Stomach (tissue), 9 donors: Measurements from ENCODE around the gene HCFC1R1. TPM values are rescaled to one million over a fixed set of nuclear protein-coding genes. Genes with fewer than 3 reads are reported as not detected.

ENCODE experiments used
- DNase-seq, 2 donors: peaks; one replicate each; pipeline versions ENCODE4 v3.0.0 to v3.0.0-alpha.2; 2013 to 2019
- H3K27ac ChIP-seq, 5 donors: fragments of 200-600 bp in 4 of 5; sonication (generic) in 4 of 5; one replicate each; pipeline ENCODE4 v1.5.1; 2013 to 2019; ENCODE audit warnings: mild to moderate bottlenecking in 1 of 5, moderate library complexity in 1 of 5
- H3K27me3 ChIP-seq, 3 donors: fragments of 200-600 bp; sonication (generic); one replicate each; pipeline ENCODE4 v1.5.1; 2017 to 2019; ENCODE audit warnings: mixed run types in 1 of 3
- H3K36me3 ChIP-seq, 4 donors: fragments of 200-600 bp; sonication (generic); 1 replicate in 3 of 4; 2 replicates in 1 of 4; pipeline ENCODE4 v1.5.1; 2016 to 2019
- H3K4me1 ChIP-seq, 4 donors: fragments of 200-600 bp; sonication (generic); one replicate each; pipeline ENCODE4 v1.5.1; 2016 to 2019
- H3K4me3 ChIP-seq, 4 donors: fragments of 200-600 bp; sonication (generic) in 3 of 4; one replicate each; pipeline ENCODE4 v1.5.1; 2016 to 2019; ENCODE audit warnings: mild to moderate bottlenecking in 1 of 4
- H3K9me3 ChIP-seq, 4 donors: fragments of 200-600 bp; sonication (generic); one replicate each; pipeline ENCODE4 v1.5.1; 2016 to 2019
- EP300 ChIP-seq: sonication (generic); formaldehyde crosslinking; IDR thresholded peaks from one replicate; pipeline ENCODE4 v1.6.1; 2017; ENCODE audit warnings: antibody characterized with exemption
- POLR2A ChIP-seq, 4 donors: fragments of 450-650 bp; IDR thresholded peaks; one replicate each; pipeline ENCODE4 v1.6.1; 2016; ENCODE audit warnings: antibody characterized with exemption in 4 of 4, control low read depth in 2 of 4, mild to moderate bottlenecking in 1 of 4, moderate library complexity in 1 of 4
- POLR2AphosphoS5 ChIP-seq, 3 donors: sonication (generic); formaldehyde crosslinking; IDR thresholded peaks; one replicate each; pipeline ENCODE4 v1.6.1; 2016; ENCODE audit warnings: antibody characterized with exemption in 3 of 3
- WGBS, 5 donors: extraction: QIAGEN DNeasy Blood & Tissue Kit in 3 of 5; methylation state at CpG; one replicate each; pipeline versions ENCODE4 v1.1.5 to v1.1.7; 2013 to 2018; 5-methylcytosine and 5-hydroxymethylcytosine counted together
- intact Hi-C: fragments of 100-400 bp; cut with DNase I; formaldehyde crosslinking; loops from one replicate; pipeline ENCODE4 v1.15.1; 2023; ENCODE audit warnings: low total_unique reads
- polyA plus RNA-seq, 3 donors: library from polyadenylated mRNA; stranded (reverse); fragments of 200-250 nt; gene quantifications; one replicate each; pipeline ENCODE4 v1.2.3, GENCODE V29; 2013
- total RNA-seq, 5 donors: library from RNA; depleted of rRNA; stranded (reverse); fragments of >200 nt; gene quantifications; one replicate each; pipeline versions ENCODE4 v1.1.0 to v1.2.3, GENCODE V29; 2014 to 2016
- TF ChIP-seq, protein P1 (sequence below), 7 experiments: fragments of 450-650 bp in 4 of 7; fragments of 200-600 bp in 3 of 7; sonication (generic) in 3 of 7; IDR thresholded peaks; one replicate each; pipeline ENCODE4 v1.5.1; 2016 to 2019; ENCODE audit warnings: antibody characterized with exemption in 7 of 7, control low read depth in 2 of 7, mild to moderate bottlenecking in 1 of 7
- donor health status: healthy with polysubstance abuse.
- donor health status: Bipolar disorder and iron deficiency.
- donor health status: healthy.

Gene HCFC1R1
- total and polyA plus RNA-seq, 8 donors: 11.0 to 128 (median 60.7) TPM

DNA sequence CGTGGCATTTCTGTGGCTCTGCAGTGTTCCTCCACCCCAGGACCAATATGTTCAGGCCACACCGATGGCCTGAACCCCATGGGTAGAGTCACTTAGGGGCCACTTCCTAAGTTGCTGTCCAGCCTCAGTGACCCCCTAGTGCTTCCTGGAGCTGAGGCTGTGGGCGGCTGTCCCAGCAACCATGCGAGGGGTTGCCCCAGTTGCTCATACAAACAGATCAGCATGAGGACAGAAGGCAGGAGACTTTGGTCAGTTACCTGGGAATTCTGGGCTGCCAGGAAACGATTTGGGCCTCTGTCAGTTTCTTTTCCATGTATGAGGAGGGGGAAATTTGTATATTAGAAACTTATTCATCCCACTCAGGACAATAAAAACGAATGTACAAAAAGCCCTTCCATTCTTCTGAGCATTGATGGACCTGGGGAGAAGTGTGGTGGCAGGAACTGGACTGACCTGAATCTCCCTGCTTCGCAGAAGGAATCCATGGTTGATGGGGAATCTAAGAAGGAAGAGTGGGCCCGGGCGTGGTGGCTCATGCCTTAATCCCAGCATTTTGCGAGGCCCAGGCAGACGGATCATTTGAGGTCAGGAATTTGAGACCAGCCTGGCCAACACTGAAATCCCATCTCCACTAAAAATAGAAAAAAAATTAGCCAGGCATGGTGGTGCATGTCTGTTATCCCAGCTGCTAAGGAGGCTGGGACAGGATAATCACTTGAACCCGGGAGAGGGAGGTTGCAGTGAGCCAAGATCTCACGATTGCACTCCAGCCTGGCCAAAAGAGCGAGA is 36.8 kb upstream of the HCFC1R1 start:
- Histone ChIP-seq H3K27ac (peak overlapping the region; percentile 8 to 88 (median 85)), H3K4me1 (peaks cover 25 to 53% (median 31%) of the 10 kb centered on the region in 4 donors), H3K27me3 (peaks cover 0 to 8% (median 0%) of the 10 kb centered on the region in 3 donors), H3K36me3 (peaks cover 0 to 5% (median 0%) of the 10 kb centered on the region in 4 donors), H3K4me3 (no peak overlapping the region), H3K9me3 (no peaks in the 10 kb centered on the region)
- DNase-seq: no peak
- TF ChIP-seq EP300 (no peak), POLR2AphosphoS5 (IDR thresholded peaks at IDR 0.05) (no peak), POLR2A (IDR thresholded peaks at IDR 0.05) (no peak)
- TF ChIP-seq, protein P1, sequence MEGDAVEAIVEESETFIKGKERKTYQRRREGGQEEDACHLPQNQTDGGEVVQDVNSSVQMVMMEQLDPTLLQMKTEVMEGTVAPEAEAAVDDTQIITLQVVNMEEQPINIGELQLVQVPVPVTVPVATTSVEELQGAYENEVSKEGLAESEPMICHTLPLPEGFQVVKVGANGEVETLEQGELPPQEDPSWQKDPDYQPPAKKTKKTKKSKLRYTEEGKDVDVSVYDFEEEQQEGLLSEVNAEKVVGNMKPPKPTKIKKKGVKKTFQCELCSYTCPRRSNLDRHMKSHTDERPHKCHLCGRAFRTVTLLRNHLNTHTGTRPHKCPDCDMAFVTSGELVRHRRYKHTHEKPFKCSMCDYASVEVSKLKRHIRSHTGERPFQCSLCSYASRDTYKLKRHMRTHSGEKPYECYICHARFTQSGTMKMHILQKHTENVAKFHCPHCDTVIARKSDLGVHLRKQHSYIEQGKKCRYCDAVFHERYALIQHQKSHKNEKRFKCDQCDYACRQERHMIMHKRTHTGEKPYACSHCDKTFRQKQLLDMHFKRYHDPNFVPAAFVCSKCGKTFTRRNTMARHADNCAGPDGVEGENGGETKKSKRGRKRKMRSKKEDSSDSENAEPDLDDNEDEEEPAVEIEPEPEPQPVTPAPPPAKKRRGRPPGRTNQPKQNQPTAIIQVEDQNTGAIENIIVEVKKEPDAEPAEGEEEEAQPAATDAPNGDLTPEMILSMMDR (IDR thresholded peaks at IDR 0.05): no peak
- intact Hi-C loops: no loop called here
- 78 to 86% (median 79%) methylated on average over 14 of the region's 14 CpGs for WGBS, 5 donors

GRCh38 chr16:3059723-3060242 is 36.0 kb upstream of the HCFC1R1 start:
- DNase-seq: no peak
- intact Hi-C loops: loop anchor here (5.0 kb wide), 1 partner anchor 68 kb away; no protein-coding TSS in a partner anchor
- TF ChIP-seq POLR2A (IDR thresholded peaks at IDR 0.05): no peak
- no peak for TF ChIP-seq POLR2AphosphoS5 (IDR thresholded peaks at IDR 0.05)
- TF ChIP-seq, protein P1 (IDR thresholded peaks at IDR 0.05): no peak
- TF ChIP-seq EP300: no peak
- Histone ChIP-seq H3K36me3 (peaks cover 0 to 5% (median under 1%) of the 10 kb centered on the region in 4 donors), H3K4me1 (peaks cover 18 to 53% (median 26%) of the 10 kb centered on the region in 4 donors), H3K9me3 (no peaks in the 10 kb centered on the region), H3K27me3 (peaks cover 0 to 8% (median 0%) of the 10 kb centered on the region in 3 donors), H3K27ac (peak overlapping the region; percentile 75 to 88 (median 85)), H3K4me3 (peak overlapping the region; percentile 57 to 92 (median 78))
- 50 to 65% (median 53%) methylated on average over 9 of the region's 9 CpGs for WGBS, 5 donors

DNA sequence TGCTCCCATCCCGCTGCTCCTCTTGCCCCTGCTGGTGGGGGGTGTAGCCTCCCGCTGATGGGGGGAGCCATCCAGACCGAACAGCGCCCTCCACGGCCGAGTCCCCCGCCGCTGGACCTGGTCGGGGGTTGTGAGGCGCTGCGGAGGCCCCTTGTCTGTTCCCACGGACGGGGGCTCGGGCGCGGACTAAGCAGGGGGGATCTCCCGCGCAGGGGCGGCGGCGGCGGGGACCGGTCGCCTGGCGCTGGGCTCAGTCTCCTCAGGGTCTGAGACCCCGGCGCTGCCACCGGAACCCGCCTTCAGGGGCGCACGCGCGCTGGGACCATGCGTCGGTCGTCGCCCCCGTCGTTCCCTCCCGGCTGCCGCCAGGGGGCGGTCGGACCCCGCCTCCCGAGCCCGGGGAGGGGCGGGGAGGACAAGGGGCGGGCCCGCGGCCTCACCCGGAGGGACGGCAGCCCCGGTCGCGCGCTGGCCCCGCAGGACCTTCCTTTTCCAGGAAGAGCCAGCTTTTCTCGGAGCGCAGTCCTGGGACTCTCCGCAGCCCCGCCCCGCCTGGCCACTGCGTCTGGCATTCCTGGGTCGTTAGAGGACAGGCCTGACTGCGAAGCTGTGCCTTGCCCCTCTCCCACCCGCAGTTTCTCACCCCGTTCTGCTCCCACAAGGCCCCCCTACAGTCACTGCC is 35.4 kb upstream of the HCFC1R1 start:
- H3K36me3 ChIP-seq: peaks cover 0 to 8% (median 2%) of the 10 kb centered on the region in 4 donors
- intact Hi-C loops: loop anchor here (5.0 kb wide), 1 partner anchor 68 kb away; no protein-coding TSS in a partner anchor
- WGBS, 5 donors: 0% methylated on average over 15 to 67 of the region's 67 CpGs
- TF ChIP-seq EP300 (no peak), POLR2A (IDR thresholded peaks at IDR 0.05) (no peak), POLR2AphosphoS5 (IDR thresholded peaks at IDR 0.05) (peak; percentile 21 to 85 (median 69))
- TF ChIP-seq, protein P1 (IDR thresholded peaks at IDR 0.05): peak in 5 of 7 experiments; percentile 64 to 98 (median 91)
- peak overlapping the region; percentile 57 to 92 (median 78) for H3K4me3 ChIP-seq
- peaks cover 15 to 52% (median 23%) of the 10 kb centered on the region in 4 donors for H3K4me1 ChIP-seq
- DNase-seq: peak; percentile 91 to 97
- no peaks in the 10 kb centered on the region for H3K9me3 ChIP-seq
- peak overlapping the region; percentile 75 to 88 (median 85) for H3K27ac ChIP-seq
- peaks cover 0 to 8% (median 0%) of the 10 kb centered on the region in 3 donors for H3K27me3 ChIP-seq
